ENCODE measurements around the gene CHCHD6. TPM values are rescaled to one million over a fixed set of nuclear protein-coding genes. Genes with fewer than 3 reads are reported as not detected.

CHCHD6 gene
- total and polyA plus RNA-seq, 8 donors = 5.0 to 10.9 (median 6.0) TPM

DNA sequence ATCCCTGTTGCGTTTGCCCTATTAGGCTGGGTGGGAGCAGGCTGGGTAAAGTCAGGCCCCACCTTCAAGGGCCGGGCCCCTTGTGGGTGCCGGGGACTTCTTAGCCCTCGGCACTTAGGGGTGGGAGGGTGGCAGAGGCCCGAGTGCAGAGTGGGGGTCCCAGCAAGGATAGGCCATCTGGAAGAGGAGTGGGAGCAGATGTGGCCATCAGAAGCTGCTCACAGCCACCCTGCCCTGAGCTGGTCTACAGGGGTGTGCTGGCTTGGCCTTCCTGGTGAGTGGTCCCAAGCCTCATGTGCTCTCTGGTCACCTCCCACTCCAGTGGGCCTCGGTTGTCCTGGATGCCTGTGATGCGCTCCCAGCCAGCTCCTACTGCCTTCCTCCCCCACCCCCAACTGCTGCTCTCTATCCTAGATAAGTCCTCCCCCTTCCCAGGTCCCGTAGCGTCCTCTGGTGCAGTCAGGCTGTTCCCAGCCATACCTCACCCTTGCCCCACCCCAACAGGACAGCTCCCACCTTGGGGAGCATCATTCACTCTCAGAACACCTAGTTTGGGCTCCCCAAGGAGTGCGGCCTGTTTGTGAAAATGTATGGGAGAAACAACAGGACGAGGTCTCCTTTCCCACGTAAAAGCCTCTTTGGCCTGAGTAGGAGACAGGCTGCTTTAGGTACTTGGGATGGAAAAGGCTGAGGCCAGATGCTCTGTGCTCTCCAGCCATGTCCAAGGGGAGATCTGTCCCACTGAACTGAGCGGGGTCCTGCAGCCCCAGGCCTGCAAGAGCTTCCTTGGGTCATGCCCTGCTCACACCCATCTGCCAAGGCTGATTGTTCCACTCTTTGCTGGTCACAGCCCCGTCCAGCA, 254.0 kb downstream of the CHCHD6 start:
- WGBS, 2 donors = 92 to 96% methylated on average over 14 of the region's 14 CpGs

DNA sequence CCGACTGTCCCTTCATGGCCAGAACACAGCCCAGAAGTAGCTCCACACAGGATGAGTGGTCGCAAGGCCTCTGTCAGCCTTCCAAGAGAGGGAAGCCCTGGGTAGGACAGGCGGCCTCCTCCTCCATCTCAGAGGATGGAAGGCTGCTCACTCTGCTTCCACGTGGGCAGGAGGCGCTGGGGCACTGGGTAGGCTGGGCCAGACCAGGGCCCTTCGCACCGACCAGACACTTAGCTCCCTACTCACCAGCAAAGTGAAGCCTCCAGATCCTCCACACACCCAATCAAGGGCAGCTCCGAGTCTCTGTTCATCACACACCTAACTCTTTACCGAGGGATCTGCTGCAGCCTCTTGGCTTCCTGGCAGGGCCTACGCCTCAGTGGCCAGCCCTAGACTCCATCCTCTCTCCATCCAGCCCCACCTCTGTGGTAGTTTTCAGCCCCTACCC, 254.6 kb downstream of the CHCHD6 start:
- no peaks in the 10 kb centered on the region for H3K9me3 ChIP-seq
- FAIRE-seq (no peak), ATAC-seq (no peak), DNase-seq (peak in 1 of 6 donors; percentile 36)
- 86 to 89% methylated on average over 10 of the region's 10 CpGs for WGBS, 2 donors
- H3K4me3 ChIP-seq = no peak overlapping the region
- H3K4me1 ChIP-seq = peaks cover 0 to 11% (median 11%) of the 10 kb centered on the region in 3 donors
- no peak overlapping the region for H3K27ac ChIP-seq
- no peaks in the 10 kb centered on the region for H3K36me3 ChIP-seq
- TF ChIP-seq, protein P1, sequence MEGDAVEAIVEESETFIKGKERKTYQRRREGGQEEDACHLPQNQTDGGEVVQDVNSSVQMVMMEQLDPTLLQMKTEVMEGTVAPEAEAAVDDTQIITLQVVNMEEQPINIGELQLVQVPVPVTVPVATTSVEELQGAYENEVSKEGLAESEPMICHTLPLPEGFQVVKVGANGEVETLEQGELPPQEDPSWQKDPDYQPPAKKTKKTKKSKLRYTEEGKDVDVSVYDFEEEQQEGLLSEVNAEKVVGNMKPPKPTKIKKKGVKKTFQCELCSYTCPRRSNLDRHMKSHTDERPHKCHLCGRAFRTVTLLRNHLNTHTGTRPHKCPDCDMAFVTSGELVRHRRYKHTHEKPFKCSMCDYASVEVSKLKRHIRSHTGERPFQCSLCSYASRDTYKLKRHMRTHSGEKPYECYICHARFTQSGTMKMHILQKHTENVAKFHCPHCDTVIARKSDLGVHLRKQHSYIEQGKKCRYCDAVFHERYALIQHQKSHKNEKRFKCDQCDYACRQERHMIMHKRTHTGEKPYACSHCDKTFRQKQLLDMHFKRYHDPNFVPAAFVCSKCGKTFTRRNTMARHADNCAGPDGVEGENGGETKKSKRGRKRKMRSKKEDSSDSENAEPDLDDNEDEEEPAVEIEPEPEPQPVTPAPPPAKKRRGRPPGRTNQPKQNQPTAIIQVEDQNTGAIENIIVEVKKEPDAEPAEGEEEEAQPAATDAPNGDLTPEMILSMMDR (IDR thresholded peaks at IDR 0.05) = no peak
- intact Hi-C loops (cut with DNase I) = no loop called here
- H3K27me3 ChIP-seq = no peaks in the 10 kb centered on the region

More for the DNA sequence above, 254.0 kb downstream of the CHCHD6 start:
- Histone ChIP-seq H3K27me3 (no peaks in the 10 kb centered on the region), H3K36me3 (no peaks in the 10 kb centered on the region), H3K27ac (no peak overlapping the region), H3K4me3 (no peak overlapping the region), H3K9me3 (no peaks in the 10 kb centered on the region), H3K4me1 (peaks cover 0 to 11% (median 11%) of the 10 kb centered on the region in 3 donors)
- TF ChIP-seq, protein P1 (IDR thresholded peaks at IDR 0.05) = no peak
- FAIRE-seq (no peak), ATAC-seq (no peak), DNase-seq (peak in 1 of 6 donors; percentile 43)
- intact Hi-C loops (cut with DNase I) = no loop called here

DNA sequence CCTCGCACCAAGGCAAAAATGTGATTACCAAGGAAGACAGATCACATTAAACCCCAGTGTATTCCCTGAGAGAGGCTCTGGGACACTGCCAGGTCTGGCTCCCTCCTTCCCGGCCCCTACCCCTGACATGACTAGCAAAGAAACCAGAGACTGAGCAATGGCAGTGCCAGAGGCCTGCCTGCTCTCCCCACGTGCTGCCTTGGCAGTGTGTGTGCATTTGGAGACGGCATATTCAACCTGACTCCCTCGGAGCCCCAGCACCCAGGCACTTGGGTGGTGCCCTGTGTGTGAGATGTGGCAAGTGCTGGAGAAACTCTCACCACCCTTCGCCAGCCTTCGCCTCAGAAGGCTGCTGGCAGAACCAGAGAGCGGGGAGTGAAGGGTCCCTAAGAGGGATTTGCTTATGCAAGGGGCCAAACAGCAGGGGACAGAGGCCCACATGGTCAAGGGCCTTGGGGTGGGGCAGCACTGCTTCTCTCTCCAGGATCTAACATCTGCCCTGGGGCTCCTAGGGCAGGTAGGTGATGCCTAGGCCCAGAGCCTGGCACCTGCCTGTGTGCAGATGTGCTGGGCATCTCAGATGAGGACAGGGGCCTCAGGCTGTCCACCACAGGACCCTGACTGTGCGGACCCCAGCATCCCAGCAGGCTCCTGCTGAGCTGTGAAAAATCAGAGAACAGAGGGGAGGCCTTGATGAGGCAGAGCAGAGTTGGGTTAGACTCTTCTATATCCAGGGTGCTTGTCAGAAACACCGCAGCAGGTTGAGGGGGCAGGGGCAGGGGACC, 255.3 kb downstream of the CHCHD6 start:
- Histone ChIP-seq H3K36me3 (no peaks in the 10 kb centered on the region), H3K27ac (no peak overlapping the region), H3K4me1 (peaks cover 0 to 11% (median 11%) of the 10 kb centered on the region in 3 donors), H3K9me3 (no peaks in the 10 kb centered on the region), H3K4me3 (no peak overlapping the region), H3K27me3 (no peaks in the 10 kb centered on the region)
- 86 to 90% methylated on average over 10 of the region's 10 CpGs for WGBS, 2 donors
- ATAC-seq = no peak
- peak in 1 of 6 donors; percentile 45 for DNase-seq
- TF ChIP-seq, protein P1 (IDR thresholded peaks at IDR 0.05) = no peak
- intact Hi-C loops (cut with DNase I) = no loop called here
- no peak for FAIRE-seq

DNA sequence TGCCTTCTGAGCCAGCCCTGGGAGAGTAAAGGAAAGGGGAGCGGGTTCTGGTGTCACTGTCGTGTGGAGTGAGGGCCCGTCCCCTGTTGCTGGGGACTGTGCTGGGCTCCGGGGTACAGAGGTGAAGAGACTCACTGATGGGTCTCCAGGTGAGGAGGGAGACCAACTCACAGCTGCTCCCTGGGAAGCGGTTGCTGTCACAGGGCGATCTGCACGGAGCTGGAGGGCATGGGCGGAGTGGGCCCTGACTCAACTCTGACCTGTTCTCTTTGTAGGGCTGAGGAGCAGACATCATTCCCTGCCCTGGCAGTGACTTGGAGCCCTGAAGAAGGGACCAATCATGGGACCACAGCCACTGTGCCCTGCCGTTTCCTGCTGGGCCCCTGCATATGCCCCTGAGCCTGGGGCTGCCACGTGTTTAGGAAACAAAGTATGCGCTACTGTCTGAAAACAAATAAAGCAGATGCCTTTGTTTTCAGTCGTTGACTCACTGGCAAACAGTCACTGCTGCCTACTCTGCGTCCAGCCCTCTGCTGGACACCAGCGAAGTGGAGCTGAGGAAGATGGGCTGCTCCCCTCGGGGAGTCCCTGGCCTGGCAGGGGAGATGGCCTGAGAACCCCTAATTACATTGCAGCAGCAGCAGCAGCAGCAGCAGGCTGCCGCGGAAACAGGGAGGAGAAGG, 256.0 kb downstream of the CHCHD6 start:
- ATAC-seq (no peak), DNase-seq (peak in 1 of 6 donors; percentile 48), FAIRE-seq (no peak)
- Histone ChIP-seq H3K27ac (no peak overlapping the region), H3K9me3 (no peaks in the 10 kb centered on the region), H3K4me1 (peaks cover 0 to 11% (median 11%) of the 10 kb centered on the region in 3 donors), H3K36me3 (no peaks in the 10 kb centered on the region), H3K4me3 (no peak overlapping the region), H3K27me3 (no peaks in the 10 kb centered on the region)
- intact Hi-C loops (cut with DNase I) = no loop called here
- 85 to 87% methylated on average over 16 to 17 of the region's 17 CpGs for WGBS, 2 donors
- TF ChIP-seq, protein P1 (IDR thresholded peaks at IDR 0.05) = no peak

All from pancreas (tissue), 10 donors.